ENCODE measurements around the gene HSP90AB1.

- TF ChIP-seq CTCF (IDR thresholded peaks at IDR 0.05) (no peak), RFX5 (IDR thresholded peaks at IDR 0.05; ENCODE audit: low read length) (no peak), FOXJ3 (CRISPR knock-in tag; IDR thresholded peaks at IDR 0.05) (no peak), EP300 (IDR thresholded peaks at IDR 0.05; ENCODE audit: borderline replicate concordance in 1 of 2, low read depth in 1 of 2, low read length in 1 of 2) (no peak), SMC3 (IDR thresholded peaks at IDR 0.05; ENCODE audit: low read depth, low read length) (no peak), YY1 (IDR thresholded peaks at IDR 0.05; ENCODE audit: low read depth) (no peak), MAX (IDR thresholded peaks at IDR 0.05; ENCODE audit: low read depth) (no peak)
- TF ChIP-seq, protein P1, sequence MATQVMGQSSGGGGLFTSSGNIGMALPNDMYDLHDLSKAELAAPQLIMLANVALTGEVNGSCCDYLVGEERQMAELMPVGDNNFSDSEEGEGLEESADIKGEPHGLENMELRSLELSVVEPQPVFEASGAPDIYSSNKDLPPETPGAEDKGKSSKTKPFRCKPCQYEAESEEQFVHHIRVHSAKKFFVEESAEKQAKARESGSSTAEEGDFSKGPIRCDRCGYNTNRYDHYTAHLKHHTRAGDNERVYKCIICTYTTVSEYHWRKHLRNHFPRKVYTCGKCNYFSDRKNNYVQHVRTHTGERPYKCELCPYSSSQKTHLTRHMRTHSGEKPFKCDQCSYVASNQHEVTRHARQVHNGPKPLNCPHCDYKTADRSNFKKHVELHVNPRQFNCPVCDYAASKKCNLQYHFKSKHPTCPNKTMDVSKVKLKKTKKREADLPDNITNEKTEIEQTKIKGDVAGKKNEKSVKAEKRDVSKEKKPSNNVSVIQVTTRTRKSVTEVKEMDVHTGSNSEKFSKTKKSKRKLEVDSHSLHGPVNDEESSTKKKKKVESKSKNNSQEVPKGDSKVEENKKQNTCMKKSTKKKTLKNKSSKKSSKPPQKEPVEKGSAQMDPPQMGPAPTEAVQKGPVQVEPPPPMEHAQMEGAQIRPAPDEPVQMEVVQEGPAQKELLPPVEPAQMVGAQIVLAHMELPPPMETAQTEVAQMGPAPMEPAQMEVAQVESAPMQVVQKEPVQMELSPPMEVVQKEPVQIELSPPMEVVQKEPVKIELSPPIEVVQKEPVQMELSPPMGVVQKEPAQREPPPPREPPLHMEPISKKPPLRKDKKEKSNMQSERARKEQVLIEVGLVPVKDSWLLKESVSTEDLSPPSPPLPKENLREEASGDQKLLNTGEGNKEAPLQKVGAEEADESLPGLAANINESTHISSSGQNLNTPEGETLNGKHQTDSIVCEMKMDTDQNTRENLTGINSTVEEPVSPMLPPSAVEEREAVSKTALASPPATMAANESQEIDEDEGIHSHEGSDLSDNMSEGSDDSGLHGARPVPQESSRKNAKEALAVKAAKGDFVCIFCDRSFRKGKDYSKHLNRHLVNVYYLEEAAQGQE (IDR thresholded peaks at IDR 0.05; ENCODE audit: low read depth, low read length): no peak
These were observed 18.1 kb upstream of the HSP90AB1 start for GRCh38 chr6:44228836-44229235.

Data from SK-N-SH (cell line).